ENCODE data around the gene P3R3URF. TPM values are rescaled to one million over a fixed set of nuclear protein-coding genes. Genes with fewer than 3 reads are reported as not detected.

Gene P3R3URF
- total and polyA plus RNA-seq, 4 donors, result not detected

DNA sequence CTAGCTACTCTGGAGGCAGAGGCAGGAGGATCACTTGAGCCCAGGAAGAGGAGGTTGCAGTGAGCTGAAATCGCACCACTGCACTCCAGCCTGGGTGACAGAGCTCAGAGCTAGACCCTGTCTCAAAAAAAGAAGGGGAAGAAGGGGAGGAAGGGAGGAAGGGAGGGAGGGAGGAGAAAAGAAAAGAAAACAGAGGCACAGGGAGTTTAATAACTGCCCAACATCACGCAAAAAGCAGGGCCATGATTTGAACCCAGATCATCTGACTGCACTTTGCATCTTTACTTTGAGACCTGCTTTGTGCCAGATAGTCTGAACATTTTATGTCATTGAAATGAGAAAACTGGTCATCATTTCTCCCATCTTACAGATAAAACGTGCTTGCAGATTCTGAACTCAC is 28.9 kb upstream of the P3R3URF start:
- no peak for DNase-seq (ENCODE audit: low spot score)
- 87% methylated on average over 3 of the region's 3 CpGs for WGBS
- Histone ChIP-seq H3K27ac (ENCODE audit: low read depth in 1 of 2, low read length in 2 of 2) (no peak overlapping the region), H3K9me3 (ENCODE audit: control insufficient read depth in 4 of 4, low read length in 3 of 4) (no peaks in the 10 kb centered on the region), H3K4me3 (ENCODE audit: low read depth in 1 of 3, low read length in 3 of 3) (no peak overlapping the region), H3K27me3 (ENCODE audit: control insufficient read depth in 4 of 4, insufficient read depth in 4 of 4, low read length in 3 of 4) (no peaks in the 10 kb centered on the region), H3K4me1 (ENCODE audit: control insufficient read depth in 4 of 4, insufficient read depth in 4 of 4, low read length in 3 of 4) (peaks cover 0 to 10% (median 7%) of the 10 kb centered on the region in 4 donors), H3K9ac (ENCODE audit: low read depth in 1 of 2, low read length in 2 of 2) (no peak overlapping the region), H3K36me3 (ENCODE audit: control insufficient read depth in 4 of 4, insufficient read depth in 3 of 4, low read depth in 1 of 4, low read length in 3 of 4) (no peaks in the 10 kb centered on the region)
- no peak for TF ChIP-seq TAF1 (conservative IDR thresholded peaks at IDR 0.05)

DNA sequence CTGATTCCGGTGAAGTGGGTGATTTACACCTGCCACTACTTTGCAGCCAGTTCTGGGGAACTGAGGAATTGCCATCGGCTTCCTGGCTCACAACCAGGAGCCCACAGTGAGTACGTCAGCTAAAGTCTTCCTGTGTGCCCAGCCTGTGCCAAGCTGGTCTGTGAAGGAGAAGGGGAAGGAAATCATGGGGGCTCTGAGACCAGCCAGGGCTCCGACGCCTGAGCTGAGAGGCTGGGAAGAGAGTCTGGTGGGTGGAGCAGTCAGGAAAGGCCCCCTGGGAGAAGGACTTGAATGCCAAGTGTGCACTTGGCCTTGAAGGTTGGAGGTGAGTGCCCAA is 28.1 kb upstream of the P3R3URF start:
- H3K36me3 ChIP-seq (ENCODE audit: control insufficient read depth in 4 of 4, insufficient read depth in 3 of 4, low read depth in 1 of 4, low read length in 3 of 4), result no peaks in the 10 kb centered on the region
- no peak for TF ChIP-seq HNF4G (IDR thresholded peaks at IDR 0.05)
- no peak for TF ChIP-seq RAD21 (IDR thresholded peaks at IDR 0.05)
- H3K4me1 ChIP-seq (ENCODE audit: control insufficient read depth in 4 of 4, insufficient read depth in 4 of 4, low read length in 3 of 4), result peaks cover 0 to 10% (median 7%) of the 10 kb centered on the region in 4 donors
- no peaks in the 10 kb centered on the region for H3K27me3 ChIP-seq (ENCODE audit: control insufficient read depth in 4 of 4, insufficient read depth in 4 of 4, low read length in 3 of 4)
- no peak overlapping the region for H3K9ac ChIP-seq (ENCODE audit: low read depth in 1 of 2, low read length in 2 of 2)
- H3K9me3 ChIP-seq (ENCODE audit: control insufficient read depth in 4 of 4, low read length in 3 of 4), result no peaks in the 10 kb centered on the region
- H3K27ac ChIP-seq (ENCODE audit: low read depth in 1 of 2, low read length in 2 of 2), result no peak overlapping the region
- no peak for DNase-seq (ENCODE audit: low spot score)
- 84% methylated on average over 5 of the region's 5 CpGs for WGBS
- no peak overlapping the region for H3K4me3 ChIP-seq (ENCODE audit: low read depth in 1 of 3, low read length in 3 of 3)

GRCh38 chr1:46203738-46204405 is 27.6 kb upstream of the P3R3URF start:
- no peak for TF ChIP-seq NR2F2 (IDR thresholded peaks at IDR 0.05)
- TF ChIP-seq RXRA (IDR thresholded peaks at IDR 0.05), result no peak
- TF ChIP-seq, protein P1, sequence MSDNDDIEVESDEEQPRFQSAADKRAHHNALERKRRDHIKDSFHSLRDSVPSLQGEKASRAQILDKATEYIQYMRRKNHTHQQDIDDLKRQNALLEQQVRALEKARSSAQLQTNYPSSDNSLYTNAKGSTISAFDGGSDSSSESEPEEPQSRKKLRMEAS (IDR thresholded peaks at IDR 0.05), result no peak
- no peak for TF ChIP-seq FOXA1 (IDR thresholded peaks at IDR 0.05)
- no peak for TF ChIP-seq REST (IDR thresholded peaks at IDR 0.05)
- TF ChIP-seq, protein P2, sequence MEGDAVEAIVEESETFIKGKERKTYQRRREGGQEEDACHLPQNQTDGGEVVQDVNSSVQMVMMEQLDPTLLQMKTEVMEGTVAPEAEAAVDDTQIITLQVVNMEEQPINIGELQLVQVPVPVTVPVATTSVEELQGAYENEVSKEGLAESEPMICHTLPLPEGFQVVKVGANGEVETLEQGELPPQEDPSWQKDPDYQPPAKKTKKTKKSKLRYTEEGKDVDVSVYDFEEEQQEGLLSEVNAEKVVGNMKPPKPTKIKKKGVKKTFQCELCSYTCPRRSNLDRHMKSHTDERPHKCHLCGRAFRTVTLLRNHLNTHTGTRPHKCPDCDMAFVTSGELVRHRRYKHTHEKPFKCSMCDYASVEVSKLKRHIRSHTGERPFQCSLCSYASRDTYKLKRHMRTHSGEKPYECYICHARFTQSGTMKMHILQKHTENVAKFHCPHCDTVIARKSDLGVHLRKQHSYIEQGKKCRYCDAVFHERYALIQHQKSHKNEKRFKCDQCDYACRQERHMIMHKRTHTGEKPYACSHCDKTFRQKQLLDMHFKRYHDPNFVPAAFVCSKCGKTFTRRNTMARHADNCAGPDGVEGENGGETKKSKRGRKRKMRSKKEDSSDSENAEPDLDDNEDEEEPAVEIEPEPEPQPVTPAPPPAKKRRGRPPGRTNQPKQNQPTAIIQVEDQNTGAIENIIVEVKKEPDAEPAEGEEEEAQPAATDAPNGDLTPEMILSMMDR (IDR thresholded peaks at IDR 0.05; ENCODE audit: low read depth, low read length, missing input control), result no peak
- TF ChIP-seq HNF4A (conservative IDR thresholded peaks at IDR 0.05), result no peak
- TF ChIP-seq GABPA (IDR thresholded peaks at IDR 0.05 in 1 of 2, conservative IDR thresholded peaks at IDR 0.05 in 1 of 2), result no peak
- no peak for TF ChIP-seq JUND (IDR thresholded peaks at IDR 0.05)
- TF ChIP-seq ZBTB33 (IDR thresholded peaks at IDR 0.05), result no peak
- TF ChIP-seq EGR1 (IDR thresholded peaks at IDR 0.05; ENCODE audit: low read depth in 2 of 2), result no peak
- no peak for TF ChIP-seq SP1 (IDR thresholded peaks at IDR 0.05)
- TF ChIP-seq HNF4G (IDR thresholded peaks at IDR 0.05), result no peak
- TF ChIP-seq YY1 (IDR thresholded peaks at IDR 0.05), result no peak
- Histone ChIP-seq H3K27me3 (ENCODE audit: control insufficient read depth in 4 of 4, insufficient read depth in 4 of 4, low read length in 3 of 4) (no peaks in the 10 kb centered on the region), H3K4me1 (ENCODE audit: control insufficient read depth in 4 of 4, insufficient read depth in 4 of 4, low read length in 3 of 4) (peaks cover 2 to 13% (median 9%) of the 10 kb centered on the region in 4 donors), H3K36me3 (ENCODE audit: control insufficient read depth in 4 of 4, insufficient read depth in 3 of 4, low read depth in 1 of 4, low read length in 3 of 4) (no peaks in the 10 kb centered on the region), H3K9me3 (ENCODE audit: control insufficient read depth in 4 of 4, low read length in 3 of 4) (no peaks in the 10 kb centered on the region), H3K4me3 (ENCODE audit: low read depth in 1 of 3, low read length in 3 of 3) (peak overlapping the region in 2 of 3 donors; percentile 57 to 60), H3K27ac (ENCODE audit: low read depth in 1 of 2, low read length in 2 of 2) (no peak overlapping the region), H3K9ac (ENCODE audit: low read depth in 1 of 2, low read length in 2 of 2) (no peak overlapping the region)
- 76% methylated on average over 14 of the region's 14 CpGs for WGBS
- DNase-seq (ENCODE audit: low spot score), result no peak
